Osteoblast (primary cell): ENCODE data around the gene P2RY6. TPM values are rescaled to one million over a fixed set of nuclear protein-coding genes. Genes with fewer than 3 reads are reported as not detected.
A peak's percentile ranks its signal among the peaks of the same experiment; 100 is the strongest.

ENCODE experiments used
- DNase-seq: peaks from one replicate; pipeline ENCODE4 v3.0.0; 2011; ENCODE audit warnings: low spot score, mixed read lengths; ENCODE audit not compliant: insufficient read length; ENCODE audit errors: missing footprints
- H2AFZ ChIP-seq: 2 replicates; pipeline ENCODE4 v1.6.0; 2011; ENCODE audit warnings: mild to moderate bottlenecking, low read length
- H3K27ac ChIP-seq: 2 replicates; pipeline ENCODE4 v1.5.1; 2011; ENCODE audit warnings: mild to moderate bottlenecking, low read depth, low read length, moderate library complexity
- H3K27me3 ChIP-seq: 2 replicates; pipeline ENCODE4 v1.6.0; 2012; ENCODE audit warnings: mild to moderate bottlenecking, control low read depth, inconsistent platforms, low read length, moderate library complexity; ENCODE audit not compliant: insufficient read depth
- H3K36me3 ChIP-seq: 2 replicates; pipeline ENCODE4 v1.5.1; 2011; ENCODE audit warnings: mild to moderate bottlenecking, low read length, control low read depth, moderate library complexity; ENCODE audit not compliant: insufficient read depth
- H3K4me1 ChIP-seq: 2 replicates; pipeline ENCODE4 v1.5.1; 2011; ENCODE audit warnings: mild to moderate bottlenecking, low read length, control low read depth, moderate library complexity; ENCODE audit not compliant: insufficient read depth
- H3K4me2 ChIP-seq: 2 replicates; pipeline ENCODE4 v1.6.0; 2011; ENCODE audit warnings: mild to moderate bottlenecking, low read length; ENCODE audit not compliant: insufficient read depth
- H3K4me3 ChIP-seq: fragments of 200-600 bp; sonication (generic); 3 replicates; pipeline ENCODE4 v1.5.1; 2012; ENCODE audit warnings: mild to moderate bottlenecking, low read length, inconsistent platforms; ENCODE audit not compliant: insufficient read depth
- H3K79me2 ChIP-seq: 2 replicates; pipeline ENCODE4 v1.6.0; 2012; ENCODE audit warnings: mild to moderate bottlenecking, low read length, control low read depth, inconsistent platforms; ENCODE audit not compliant: insufficient read depth
- H3K9me3 ChIP-seq: 2 replicates; pipeline ENCODE4 v1.5.1; 2011; ENCODE audit warnings: low read depth, low read length, control low read depth
- H4K20me1 ChIP-seq: 2 replicates; pipeline ENCODE4 v1.6.0; 2012; ENCODE audit warnings: mild to moderate bottlenecking, low read length, control low read depth; ENCODE audit not compliant: insufficient read depth
- total RNA-seq: library from RNA; depleted of rRNA; stranded (reverse); fragments of >200 nt; gene quantifications from 2 replicates; pipeline ENCODE4 v1.2.3, GENCODE V29; 2012
- TF ChIP-seq, protein P1 (sequence below): IDR thresholded peaks from 2 replicates; pipeline ENCODE4 v1.5.1; 2011; ENCODE audit warnings: mild to moderate bottlenecking, low read depth, low read length, moderate library complexity; ENCODE audit errors: extremely low read depth

P2RY6 gene
- total RNA-seq, 1 donor = 0.72 TPM

DNA sequence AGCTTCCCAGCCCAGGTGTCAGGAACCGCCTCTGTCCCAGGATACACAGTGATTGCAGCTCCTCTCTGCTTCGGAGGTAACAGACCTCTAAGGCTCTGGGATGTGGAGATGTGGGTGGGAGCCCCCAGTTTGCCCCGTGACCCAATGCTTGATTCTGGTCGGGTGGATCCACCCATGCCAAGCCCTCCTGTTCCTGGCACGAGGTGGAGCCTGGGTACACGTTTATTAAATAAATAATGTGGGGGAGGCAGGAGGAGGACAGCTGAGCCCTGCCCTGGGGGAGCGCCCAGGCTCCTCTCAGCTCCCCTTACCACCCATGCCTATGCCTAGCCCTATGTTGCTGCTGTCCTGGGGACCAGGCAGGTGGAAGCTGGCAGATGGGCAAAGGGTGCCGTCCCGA is 52.0 kb downstream of the P2RY6 start:
- Histone ChIP-seq H3K4me2 (peak overlapping the region; percentile 67), H3K27me3 (no peaks in the 10 kb centered on the region), H3K4me1 (peaks cover 84% of the 10 kb centered on the region), H4K20me1 (peaks cover 44% of the 10 kb centered on the region), H3K27ac (peak overlapping the region; percentile 94), H3K79me2 (peaks cover 92% of the 10 kb centered on the region), H3K9me3 (no peaks in the 10 kb centered on the region), H3K36me3 (peaks cover 9% of the 10 kb centered on the region), H2AFZ (no peak overlapping the region), H3K4me3 (peak overlapping the region; percentile 35)
- TF ChIP-seq, protein P1, sequence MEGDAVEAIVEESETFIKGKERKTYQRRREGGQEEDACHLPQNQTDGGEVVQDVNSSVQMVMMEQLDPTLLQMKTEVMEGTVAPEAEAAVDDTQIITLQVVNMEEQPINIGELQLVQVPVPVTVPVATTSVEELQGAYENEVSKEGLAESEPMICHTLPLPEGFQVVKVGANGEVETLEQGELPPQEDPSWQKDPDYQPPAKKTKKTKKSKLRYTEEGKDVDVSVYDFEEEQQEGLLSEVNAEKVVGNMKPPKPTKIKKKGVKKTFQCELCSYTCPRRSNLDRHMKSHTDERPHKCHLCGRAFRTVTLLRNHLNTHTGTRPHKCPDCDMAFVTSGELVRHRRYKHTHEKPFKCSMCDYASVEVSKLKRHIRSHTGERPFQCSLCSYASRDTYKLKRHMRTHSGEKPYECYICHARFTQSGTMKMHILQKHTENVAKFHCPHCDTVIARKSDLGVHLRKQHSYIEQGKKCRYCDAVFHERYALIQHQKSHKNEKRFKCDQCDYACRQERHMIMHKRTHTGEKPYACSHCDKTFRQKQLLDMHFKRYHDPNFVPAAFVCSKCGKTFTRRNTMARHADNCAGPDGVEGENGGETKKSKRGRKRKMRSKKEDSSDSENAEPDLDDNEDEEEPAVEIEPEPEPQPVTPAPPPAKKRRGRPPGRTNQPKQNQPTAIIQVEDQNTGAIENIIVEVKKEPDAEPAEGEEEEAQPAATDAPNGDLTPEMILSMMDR = no peak
- no peak for DNase-seq

DNA sequence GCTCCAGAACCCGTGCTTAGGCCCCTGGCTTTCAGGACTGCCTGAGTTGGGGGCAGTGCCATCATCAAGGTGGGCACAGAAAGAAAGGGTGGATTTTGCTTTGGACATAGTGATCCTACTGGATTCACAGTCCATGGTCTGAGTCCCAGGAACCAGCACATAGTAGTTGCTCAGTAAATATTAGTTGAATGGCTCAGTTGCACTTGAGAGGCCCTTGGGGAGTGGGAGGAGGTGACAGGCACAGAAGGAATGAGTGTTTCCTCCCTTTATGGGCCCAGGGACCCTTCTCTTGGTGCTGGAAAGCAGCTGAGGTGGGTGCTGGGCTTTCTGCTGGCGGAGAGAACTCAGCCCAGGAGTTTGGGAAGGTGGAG is 52.5 kb downstream of the P2RY6 start:
- Histone ChIP-seq H3K9me3 (no peaks in the 10 kb centered on the region), H3K4me3 (no peak overlapping the region), H3K4me1 (peaks cover 85% of the 10 kb centered on the region), H3K27ac (peak overlapping the region; percentile 94), H3K27me3 (no peaks in the 10 kb centered on the region), H2AFZ (no peak overlapping the region), H3K79me2 (peaks cover 90% of the 10 kb centered on the region), H3K4me2 (peak overlapping the region; percentile 67), H3K36me3 (peaks cover 9% of the 10 kb centered on the region), H4K20me1 (peaks cover 43% of the 10 kb centered on the region)
- no peak for DNase-seq
- TF ChIP-seq, protein P1 = no peak

GRCh38 chr11:73325036-73325981 is 53.2 kb downstream of the P2RY6 start:
- Histone ChIP-seq H3K27me3 (no peaks in the 10 kb centered on the region), H3K4me2 (peak overlapping the region; percentile 67), H3K79me2 (peaks cover 90% of the 10 kb centered on the region), H2AFZ (no peak overlapping the region), H4K20me1 (peaks cover 45% of the 10 kb centered on the region), H3K27ac (peak overlapping the region; percentile 94), H3K36me3 (peaks cover 9% of the 10 kb centered on the region), H3K4me1 (peaks cover 85% of the 10 kb centered on the region), H3K9me3 (no peaks in the 10 kb centered on the region), H3K4me3 (peak overlapping the region; percentile 25)
- TF ChIP-seq, protein P1 = no peak
- DNase-seq = peak; percentile 92
